Spinal cord (tissue), 10 donors: ENCODE measurements around the gene SH3BP4. TPM values are rescaled to one million over a fixed set of nuclear protein-coding genes. Genes with fewer than 3 reads are reported as not detected.
A peak's percentile ranks its signal among the peaks of the same experiment; 100 is the strongest.

Source experiments
- DNase-seq, 6 donors: peaks; one replicate each; pipeline versions ENCODE4 v3.0.0 to v3.0.0-alpha.2; 2013 to 2015; ENCODE audit warnings: low spot score in 6 of 6, low read depth in 4 of 6
- H3K27ac ChIP-seq: one replicate; pipeline ENCODE4 v1.5.1; 2013; ENCODE audit warnings: low read depth, low read length, control low read depth
- H3K27me3 ChIP-seq: one replicate; pipeline ENCODE4 v1.6.1; 2013; ENCODE audit warnings: low read length; ENCODE audit not compliant: control insufficient read depth, insufficient read depth
- H3K36me3 ChIP-seq: one replicate; pipeline ENCODE4 v1.6.1; 2013; ENCODE audit warnings: low read length; ENCODE audit not compliant: control insufficient read depth, insufficient read depth
- H3K4me1 ChIP-seq: one replicate; pipeline ENCODE4 v1.6.1; 2013; ENCODE audit warnings: low read length; ENCODE audit not compliant: control insufficient read depth, insufficient read depth
- H3K4me3 ChIP-seq: one replicate; pipeline ENCODE4 v1.5.1; 2013; ENCODE audit warnings: low read depth, low read length, control low read depth
- H3K9me3 ChIP-seq: one replicate; pipeline ENCODE4 v1.6.1; 2013; ENCODE audit warnings: low read length; ENCODE audit not compliant: control insufficient read depth, insufficient read depth
- WGBS: methylation state at CpG from one replicate; pipeline ENCODE4 v1.1.5; 2013; ENCODE audit warnings: missing lambda C conversion rate; ENCODE audit not compliant: insufficient coverage; 5-methylcytosine and 5-hydroxymethylcytosine counted together
- polyA plus RNA-seq, 2 donors: library from polyadenylated mRNA; unstranded; fragments of 120-200 nt; gene quantifications; one replicate each; pipeline ENCODE4 v1.2.1, GENCODE V29; 2013; ENCODE audit not compliant: insufficient read length in 2 of 2
- total RNA-seq, 2 donors: library from RNA; depleted of rRNA in 1 of 2; stranded (reverse); fragments of 120-200 nt in 1 of 2; fragments of >200 nt in 1 of 2; gene quantifications; one replicate each; pipeline versions ENCODE4 v1.2.3 to v1.2.4, GENCODE V29; 2013 to 2014
- donor health status: healthy.

Gene SH3BP4
- total and polyA plus RNA-seq, 4 donors, result 13.9 to 29.6 (median 27.0) TPM

DNA sequence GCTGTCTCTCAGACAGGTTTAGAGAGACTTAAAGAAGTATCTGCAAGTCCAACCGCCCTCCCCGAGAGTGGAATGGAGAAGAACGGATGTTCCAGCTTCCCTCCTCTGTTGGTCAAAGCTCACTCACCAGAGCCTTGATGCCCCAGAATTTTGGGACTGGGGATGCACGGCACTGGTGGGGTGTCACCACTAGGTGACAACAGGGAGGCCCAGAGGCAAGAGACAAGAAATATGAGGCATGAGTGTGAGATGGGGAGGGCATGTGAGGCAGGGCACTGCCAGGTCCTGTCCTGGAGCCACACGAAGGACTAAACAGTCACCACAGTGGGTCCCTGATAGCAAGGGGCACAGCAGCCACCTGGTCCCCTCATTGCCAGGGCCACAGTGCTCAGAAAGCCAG is 35.1 kb upstream of the SH3BP4 start:
- Histone ChIP-seq H3K27me3 (no peaks in the 10 kb centered on the region), H3K4me1 (peaks cover 21% of the 10 kb centered on the region), H3K4me3 (no peak overlapping the region), H3K9me3 (no peaks in the 10 kb centered on the region), H3K36me3 (no peaks in the 10 kb centered on the region), H3K27ac (no peak overlapping the region)
- 91% methylated on average over 5 of the region's 5 CpGs for WGBS
- no peak for DNase-seq

DNA sequence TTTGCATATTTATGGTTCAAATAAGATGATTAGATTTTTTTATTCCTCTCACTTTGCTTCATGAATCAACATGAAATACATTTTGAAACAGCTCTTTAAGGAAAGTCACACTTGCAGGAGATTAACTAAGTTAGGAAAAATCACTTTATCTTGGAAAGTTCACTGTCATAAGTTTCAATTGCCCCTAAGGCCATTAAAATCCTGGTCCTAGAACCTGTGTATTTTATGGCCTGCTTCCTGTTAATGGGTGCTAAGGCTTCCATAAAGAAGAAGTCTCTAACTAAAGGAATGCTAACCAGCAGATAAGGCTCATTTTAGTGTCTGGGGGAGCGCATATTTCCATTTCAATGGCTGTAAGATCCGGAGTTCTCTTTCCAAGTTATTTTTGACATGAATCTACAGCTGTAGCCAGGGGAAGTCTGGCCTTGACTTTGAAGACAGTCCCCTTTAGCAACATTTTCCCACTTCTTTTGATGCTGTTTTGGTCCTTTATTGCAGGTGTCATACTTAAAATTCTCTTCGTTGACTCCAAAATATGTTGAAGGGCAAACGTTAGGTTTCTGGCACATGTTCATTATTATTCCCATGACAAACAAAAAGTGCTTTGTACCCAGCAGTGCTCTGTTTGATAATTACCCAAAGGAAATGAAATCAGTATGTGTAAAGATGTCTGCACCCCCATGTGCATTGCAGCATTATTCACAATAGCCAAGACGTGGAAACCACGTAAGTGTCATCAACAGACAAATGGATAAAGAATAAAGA is 34.4 kb upstream of the SH3BP4 start:
- Histone ChIP-seq H3K4me1 (peaks cover 17% of the 10 kb centered on the region), H3K27me3 (no peaks in the 10 kb centered on the region), H3K36me3 (no peaks in the 10 kb centered on the region), H3K4me3 (no peak overlapping the region), H3K9me3 (no peaks in the 10 kb centered on the region), H3K27ac (no peak overlapping the region)
- WGBS, result 30% methylated on average over 2 of the region's 6 CpGs
- peak in 2 of 6 donors; percentile 8 to 23 for DNase-seq

DNA sequence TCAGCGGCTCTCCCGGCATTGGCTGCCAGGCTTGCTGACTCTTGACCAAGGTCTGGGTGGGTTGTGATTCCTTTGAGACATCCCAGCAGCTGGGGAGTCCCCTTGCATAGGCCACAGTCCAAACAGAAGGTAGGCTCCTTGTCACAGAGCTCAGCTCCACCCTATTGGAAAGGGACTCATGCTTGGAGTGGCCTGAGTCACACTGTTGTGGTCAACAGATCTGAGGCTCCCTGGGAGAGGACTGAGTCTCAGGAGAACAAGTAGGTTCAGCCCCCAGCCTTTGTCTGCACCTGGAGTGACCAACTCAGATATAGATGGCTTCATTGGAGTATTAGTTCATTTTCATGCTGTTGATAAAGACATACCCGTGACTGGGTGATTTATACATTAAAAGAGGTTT is 32.1 kb upstream of the SH3BP4 start:
- Histone ChIP-seq H3K27ac (no peak overlapping the region), H3K27me3 (no peaks in the 10 kb centered on the region)
- WGBS, result 100% methylated on average over 2 of the region's 3 CpGs

DNA sequence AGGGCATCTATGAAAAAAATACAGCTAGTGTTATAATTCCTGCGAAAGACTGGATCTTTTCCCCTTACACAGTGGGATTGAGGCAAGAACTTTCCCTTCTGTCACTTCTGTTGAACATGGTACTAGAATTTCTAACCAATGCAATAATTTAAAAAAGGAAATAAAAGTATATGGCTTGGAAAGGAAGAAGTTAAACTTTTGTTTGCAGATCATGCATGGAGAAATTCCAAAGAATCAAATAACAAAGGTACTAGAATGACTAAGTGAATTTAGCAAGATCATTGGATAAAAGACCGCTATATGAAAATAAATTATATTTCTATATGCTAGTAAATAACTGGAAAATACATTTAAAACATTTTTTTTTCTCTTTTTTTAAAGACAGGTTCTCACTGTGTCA is 31.0 kb upstream of the SH3BP4 start:
- DNase-seq, result no peak
- H3K4me3 ChIP-seq, result no peak overlapping the region
- H3K9me3 ChIP-seq, result peaks cover 2% of the 10 kb centered on the region
- no peak overlapping the region for H3K27ac ChIP-seq
- no peaks in the 10 kb centered on the region for H3K36me3 ChIP-seq
- WGBS, result no CpG with 5 or more reads among the region's 2 CpGs
- peaks cover 3% of the 10 kb centered on the region for H3K4me1 ChIP-seq
- H3K27me3 ChIP-seq, result no peaks in the 10 kb centered on the region

More for the DNA sequence above, 32.1 kb upstream of the SH3BP4 start:
- H3K4me1 ChIP-seq, result peaks cover 8% of the 10 kb centered on the region
- peaks cover under 1% of the 10 kb centered on the region for H3K9me3 ChIP-seq
- no peak for DNase-seq
- no peaks in the 10 kb centered on the region for H3K36me3 ChIP-seq
- H3K4me3 ChIP-seq, result no peak overlapping the region

DNA sequence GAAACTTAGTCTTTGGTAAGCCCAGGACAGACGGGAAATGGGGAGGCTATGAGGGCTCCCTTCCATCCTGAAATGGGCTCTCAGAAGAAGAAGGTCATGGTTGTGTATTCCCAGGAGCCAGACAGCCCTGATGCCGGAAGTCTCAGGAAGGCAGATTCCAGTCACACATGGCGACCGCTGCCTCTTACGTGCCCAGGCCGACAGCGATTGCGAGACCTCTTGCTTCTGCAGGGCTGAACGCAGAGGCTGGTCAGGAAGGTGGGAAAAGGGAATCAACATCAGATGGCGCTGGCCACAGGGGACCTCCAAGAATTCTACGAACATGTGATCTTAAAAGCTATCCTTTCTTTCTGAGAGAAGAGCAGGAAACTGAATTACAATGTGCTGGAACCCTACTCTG is 22.8 kb upstream of the SH3BP4 start:
- no peak for DNase-seq
- Histone ChIP-seq H3K4me3 (no peak overlapping the region), H3K36me3 (no peaks in the 10 kb centered on the region), H3K27me3 (no peaks in the 10 kb centered on the region), H3K27ac (no peak overlapping the region), H3K4me1 (peaks cover 2% of the 10 kb centered on the region), H3K9me3 (peaks cover 2% of the 10 kb centered on the region)
- 94% methylated on average over 11 of the region's 11 CpGs for WGBS

DNA sequence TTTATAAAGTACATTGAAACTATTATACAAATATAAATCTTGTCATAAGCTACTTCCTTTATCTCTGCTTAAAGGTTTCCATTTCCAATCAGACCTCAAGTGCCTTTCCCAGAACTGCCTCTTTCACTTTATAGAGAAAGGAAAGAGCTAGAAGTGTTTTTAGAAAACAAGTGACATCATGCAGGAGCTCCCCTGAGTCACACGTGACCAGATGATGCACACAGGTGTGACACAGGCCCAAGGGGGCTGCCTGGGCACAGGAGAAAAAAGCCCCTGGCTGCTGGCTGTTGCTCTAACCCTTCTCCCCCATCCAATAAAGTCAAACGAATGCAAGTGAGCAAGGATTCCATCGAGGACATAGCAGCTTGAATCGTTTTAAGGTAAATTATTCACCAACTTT is 21.4 kb upstream of the SH3BP4 start:
- Histone ChIP-seq H3K27me3 (no peaks in the 10 kb centered on the region), H3K36me3 (no peaks in the 10 kb centered on the region), H3K4me1 (peaks cover 2% of the 10 kb centered on the region), H3K27ac (no peak overlapping the region), H3K4me3 (no peak overlapping the region), H3K9me3 (no peaks in the 10 kb centered on the region)
- 43% methylated on average over 3 of the region's 4 CpGs for WGBS
- no peak for DNase-seq

DNA sequence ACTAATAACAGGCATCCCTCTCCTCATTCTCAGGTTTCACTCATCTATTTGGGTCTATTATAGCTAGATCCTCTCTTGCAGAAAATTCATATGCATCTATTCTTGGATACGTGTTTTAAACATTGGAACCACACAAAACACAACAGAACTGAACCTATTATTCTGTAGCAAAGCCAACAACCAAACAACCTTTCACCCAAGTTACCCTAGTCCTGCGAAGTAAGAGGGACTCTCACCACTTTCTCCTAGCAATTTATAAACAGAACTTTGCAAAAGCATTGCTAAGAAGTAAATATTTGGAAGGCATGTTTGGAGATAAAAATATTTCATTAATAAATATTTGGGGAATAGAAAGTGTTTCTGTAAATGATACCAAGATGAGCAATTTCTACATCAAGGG is 20.4 kb upstream of the SH3BP4 start:
- Histone ChIP-seq H3K36me3 (no peaks in the 10 kb centered on the region), H3K9me3 (no peaks in the 10 kb centered on the region), H3K4me1 (peaks cover 2% of the 10 kb centered on the region), H3K27me3 (no peaks in the 10 kb centered on the region), H3K27ac (no peak overlapping the region), H3K4me3 (no peak overlapping the region)
- no CpG with 5 or more reads among the region's 2 CpGs for WGBS
- DNase-seq, result no peak

DNA sequence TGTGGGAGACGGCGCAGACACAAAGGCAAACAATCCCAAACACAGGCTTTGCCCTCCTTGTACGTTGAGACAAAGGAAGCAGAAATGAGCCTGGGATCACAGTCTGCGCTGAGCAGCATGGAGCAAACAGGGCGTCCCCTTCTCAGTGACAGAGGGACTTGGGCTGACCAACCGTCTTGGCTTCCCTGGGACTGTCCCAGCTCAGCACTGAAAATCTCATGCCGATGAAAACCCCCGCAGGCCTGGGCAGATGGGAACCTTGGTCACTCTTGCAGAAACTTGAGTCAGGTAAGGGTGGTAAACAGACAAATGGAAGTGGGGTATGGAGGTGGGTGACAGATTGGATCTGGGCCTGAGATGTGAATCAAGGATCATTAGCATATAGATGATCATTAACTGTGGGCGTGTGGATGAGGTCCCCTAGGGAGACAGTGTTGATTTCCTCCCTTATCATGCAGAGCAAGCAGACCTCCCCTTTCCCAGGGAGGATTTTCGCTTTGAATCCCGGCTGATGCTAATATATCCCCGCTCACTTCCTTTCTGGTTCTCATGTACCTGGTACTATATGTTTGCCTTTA is 19.1 kb upstream of the SH3BP4 start:
- Histone ChIP-seq H3K4me1 (peaks cover 2% of the 10 kb centered on the region), H3K27ac (no peak overlapping the region), H3K9me3 (no peaks in the 10 kb centered on the region), H3K27me3 (no peaks in the 10 kb centered on the region), H3K4me3 (no peak overlapping the region), H3K36me3 (no peaks in the 10 kb centered on the region)
- DNase-seq, result peak in 2 of 6 donors; percentile 22 to 79
- WGBS, result 60% methylated on average over 8 of the region's 12 CpGs

DNA sequence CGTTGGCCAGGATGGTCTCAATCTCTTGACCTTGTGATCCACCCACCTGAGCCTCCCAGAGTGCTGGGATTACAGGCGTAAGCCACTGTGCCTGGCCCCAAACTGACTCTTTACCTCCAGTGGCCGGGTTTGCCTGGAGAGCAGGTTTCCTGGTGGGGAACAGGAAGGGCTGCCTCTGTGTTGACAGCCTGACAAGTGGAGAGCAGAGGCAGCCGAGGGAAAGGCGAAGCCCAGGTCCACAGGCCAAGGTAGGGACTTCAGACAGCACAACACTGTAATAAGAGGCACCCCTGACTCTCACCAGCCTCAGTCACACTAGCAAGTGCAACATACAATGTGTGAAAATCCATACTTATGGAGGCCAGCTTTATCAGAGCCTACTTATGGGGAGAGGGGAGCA is 16.5 kb upstream of the SH3BP4 start:
- H3K36me3 ChIP-seq, result no peaks in the 10 kb centered on the region
- H3K4me3 ChIP-seq, result no peak overlapping the region
- no peak overlapping the region for H3K27ac ChIP-seq
- 95% methylated on average over 3 of the region's 5 CpGs for WGBS
- no peak for DNase-seq
- peaks cover 2% of the 10 kb centered on the region for H3K4me1 ChIP-seq
- H3K9me3 ChIP-seq, result no peaks in the 10 kb centered on the region
- no peaks in the 10 kb centered on the region for H3K27me3 ChIP-seq

DNA sequence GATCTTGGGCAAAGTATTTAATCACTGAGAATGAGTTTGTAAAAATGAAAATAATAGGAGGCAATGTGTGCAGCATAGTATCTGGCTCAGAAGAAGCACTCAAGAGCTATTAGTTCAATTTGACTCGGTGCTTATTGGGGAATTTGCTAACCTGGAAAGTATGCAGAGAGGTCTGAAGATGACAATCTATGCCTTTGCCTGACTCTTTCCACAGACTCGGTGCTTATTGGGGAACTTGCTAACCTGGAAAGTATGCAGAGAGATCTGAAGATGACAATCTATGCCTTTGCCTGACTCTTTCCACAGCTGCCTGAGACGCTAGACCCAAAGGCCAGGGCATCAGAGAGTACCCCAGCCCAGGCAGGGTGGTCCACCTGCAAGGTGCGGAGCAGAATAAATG is 12.2 kb upstream of the SH3BP4 start:
- Histone ChIP-seq H3K27ac (no peak overlapping the region), H3K27me3 (no peaks in the 10 kb centered on the region), H3K9me3 (peaks cover 2% of the 10 kb centered on the region), H3K4me1 (no peaks in the 10 kb centered on the region), H3K4me3 (no peak overlapping the region), H3K36me3 (no peaks in the 10 kb centered on the region)
- DNase-seq, result no peak
- 96% methylated on average over 4 of the region's 4 CpGs for WGBS
